ENCODE measurements around the gene TMPRSS6. TPM values are rescaled to one million over a fixed set of nuclear protein-coding genes. Genes with fewer than 3 reads are reported as not detected.

Gene TMPRSS6
- total RNA-seq (2014; rRNA removed; shearing (Covaris generic)) = not detected in 2 replicates

DNA sequence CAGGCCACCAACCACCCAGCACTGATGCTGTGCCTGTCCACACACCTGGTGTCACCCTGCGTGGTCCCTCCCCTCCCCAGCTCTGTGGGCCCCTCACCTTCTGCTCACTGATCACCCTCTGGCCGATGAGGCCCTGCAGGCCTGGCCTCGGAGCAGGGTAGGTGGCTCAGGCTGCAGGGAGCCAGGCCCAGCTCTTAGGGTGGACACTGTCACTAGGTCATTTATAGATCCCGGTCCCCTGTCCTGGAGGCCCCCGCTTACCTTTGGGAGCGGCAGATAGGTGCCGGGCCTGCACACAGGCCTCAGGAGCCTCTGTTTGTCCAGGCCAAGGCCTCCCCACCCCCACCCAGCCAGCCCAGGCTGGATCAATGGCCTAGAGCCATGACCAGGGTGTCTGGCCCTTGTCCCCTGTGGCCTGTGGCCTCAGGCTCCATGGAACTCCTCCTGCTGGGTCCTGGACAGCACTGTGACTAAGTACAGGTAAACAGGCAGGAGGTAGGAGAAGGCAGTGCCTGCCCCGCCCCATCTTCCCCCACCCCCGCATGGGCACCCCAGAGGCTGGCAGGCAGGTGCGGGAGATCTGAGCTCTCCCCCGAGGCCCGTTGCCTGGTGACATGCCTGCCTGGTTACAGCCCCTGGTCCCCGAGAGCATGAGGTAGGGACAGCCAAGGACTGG is at the start of gene TMPRSS6:
TSS of gene TMPRSS6 (minus strand) at position 472 of the 676 bp plus-strand sequence. CDS start 6,296 bp downstream, outside the sequence.
- Histone ChIP-seq H3K4me1 (no peaks in the 10 kb centered on the region), H3K27me3 (peaks cover 3% of the 10 kb centered on the region; the same call in 1 of the 2 replicates), H3K9me3 (replicated peaks) (no peaks in the 10 kb centered on the region), H3K4me3 (no peak within 1 kb of the TSS), H3K36me3 (no peaks in the 10 kb centered on the region), H3K27ac (no peak within 1 kb of the TSS)
- DNase-seq = no peak

GRCh38 chr22:37158963-37159290 is 49.4 kb upstream of the TMPRSS6 start:
- no peaks in the 10 kb centered on the region for H3K27me3 ChIP-seq
- no peaks in the 10 kb centered on the region for H3K9me3 ChIP-seq (replicated peaks)
- no peaks in the 10 kb centered on the region for H3K4me1 ChIP-seq
- no peaks in the 10 kb centered on the region for H3K36me3 ChIP-seq
- no peak for DNase-seq
- no peak overlapping the region for H3K4me3 ChIP-seq
- H3K27ac ChIP-seq = no peak overlapping the region

- Histone ChIP-seq H3K27me3 (no peaks in the 10 kb centered on the region), H3K4me3 (no peak overlapping the region), H3K4me1 (no peaks in the 10 kb centered on the region), H3K36me3 (no peaks in the 10 kb centered on the region), H3K27ac (no peak overlapping the region), H3K9me3 (replicated peaks) (no peaks in the 10 kb centered on the region)
- DNase-seq = no peak
Measured at GRCh38 chr22:37157516-37158285, 48.2 kb upstream of the TMPRSS6 start.

- Histone ChIP-seq H3K27ac (no peak overlapping the region), H3K4me3 (no peak overlapping the region), H3K36me3 (no peaks in the 10 kb centered on the region), H3K4me1 (no peaks in the 10 kb centered on the region), H3K27me3 (no peaks in the 10 kb centered on the region), H3K9me3 (replicated peaks) (no peaks in the 10 kb centered on the region)
- DNase-seq = no peak
Measured at GRCh38 chr22:37156686-37157435, 47.3 kb upstream of the TMPRSS6 start.

DNA sequence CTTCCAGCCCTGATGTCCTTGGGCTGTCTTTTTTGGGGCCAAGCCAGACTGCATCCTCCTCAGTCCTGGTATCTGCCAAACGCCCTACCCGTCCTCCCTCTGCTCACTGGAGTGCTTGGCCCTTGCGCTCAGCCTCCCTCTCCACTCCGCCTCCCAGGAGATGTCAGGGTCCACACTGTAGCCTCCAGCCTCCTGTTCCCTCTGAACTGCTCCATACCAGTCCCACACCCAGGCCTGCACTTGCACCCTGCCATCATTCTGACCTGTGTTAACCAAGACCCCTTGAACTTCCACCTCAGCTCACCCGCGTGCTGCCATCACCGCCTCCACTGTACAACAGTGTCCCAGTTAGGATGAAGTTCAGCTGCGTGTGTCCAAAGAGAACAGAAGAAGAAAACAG is 46.5 kb upstream of the TMPRSS6 start:
- H3K27ac ChIP-seq = no peak overlapping the region
- H3K36me3 ChIP-seq = no peaks in the 10 kb centered on the region
- no peak for DNase-seq
- H3K27me3 ChIP-seq = no peaks in the 10 kb centered on the region
- no peaks in the 10 kb centered on the region for H3K9me3 ChIP-seq (replicated peaks)
- no peaks in the 10 kb centered on the region for H3K4me1 ChIP-seq
- H3K4me3 ChIP-seq = no peak overlapping the region

GRCh38 chr22:37154925-37155712 is 45.6 kb upstream of the TMPRSS6 start:
- no peaks in the 10 kb centered on the region for H3K9me3 ChIP-seq (replicated peaks)
- no peak overlapping the region for H3K4me3 ChIP-seq
- H3K36me3 ChIP-seq = no peaks in the 10 kb centered on the region
- no peak for DNase-seq
- no peaks in the 10 kb centered on the region for H3K4me1 ChIP-seq
- H3K27ac ChIP-seq = no peak overlapping the region
- H3K27me3 ChIP-seq = no peaks in the 10 kb centered on the region

DNA sequence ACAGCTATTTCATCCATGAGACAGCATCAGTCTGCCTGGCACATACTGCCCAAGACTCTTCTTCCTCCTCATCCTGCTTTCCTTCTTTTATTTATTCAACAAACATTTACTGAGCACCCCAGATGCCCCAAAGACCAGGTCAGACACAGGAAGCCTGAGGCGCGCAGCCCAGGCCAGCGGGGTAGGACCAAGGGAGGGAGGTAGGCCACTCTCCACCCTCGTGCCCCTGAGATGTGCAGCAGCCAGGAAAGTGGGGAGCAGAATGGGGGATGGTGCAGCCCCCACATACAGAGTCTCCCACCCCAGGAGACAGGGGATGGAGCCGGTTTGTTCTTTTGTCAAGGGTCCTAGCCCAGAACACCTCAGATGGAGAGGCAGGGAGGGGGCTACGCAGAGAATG is 44.4 kb upstream of the TMPRSS6 start:
- Histone ChIP-seq H3K27ac (no peak overlapping the region), H3K36me3 (no peaks in the 10 kb centered on the region), H3K4me3 (no peak overlapping the region), H3K27me3 (no peaks in the 10 kb centered on the region), H3K9me3 (replicated peaks) (no peaks in the 10 kb centered on the region), H3K4me1 (no peaks in the 10 kb centered on the region)
- DNase-seq = no peak

DNA sequence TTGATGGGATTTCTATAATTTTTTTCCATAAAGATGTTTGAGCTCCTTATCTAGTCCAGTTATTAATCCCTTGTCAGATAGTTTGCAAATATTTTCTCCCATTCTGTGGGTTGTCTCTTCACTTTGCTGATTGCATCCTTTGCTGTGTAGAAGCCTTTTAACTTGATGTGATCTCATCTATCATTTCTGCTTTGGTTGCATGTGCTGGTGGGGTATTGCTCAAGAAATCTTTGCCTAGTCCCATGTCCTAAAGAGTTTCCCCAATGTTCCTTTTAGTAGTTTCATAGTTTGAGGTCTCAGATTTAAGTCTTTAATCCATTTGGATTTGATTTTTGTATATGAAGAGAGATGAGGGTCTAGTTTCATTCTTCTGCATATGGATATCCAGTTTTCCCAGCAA is 41.9 kb upstream of the TMPRSS6 start:
- no peak for DNase-seq
- Histone ChIP-seq H3K27ac (no peak overlapping the region), H3K27me3 (no peaks in the 10 kb centered on the region; the same call in 1 of the 2 replicates), H3K9me3 (replicated peaks) (no peaks in the 10 kb centered on the region), H3K36me3 (no peaks in the 10 kb centered on the region), H3K4me1 (no peaks in the 10 kb centered on the region), H3K4me3 (no peak overlapping the region)

GRCh38 chr22:37150701-37151100 is 41.2 kb upstream of the TMPRSS6 start:
- no peak overlapping the region for H3K4me3 ChIP-seq
- no peak overlapping the region for H3K27ac ChIP-seq
- no peaks in the 10 kb centered on the region for H3K4me1 ChIP-seq
- no peaks in the 10 kb centered on the region for H3K36me3 ChIP-seq
- no peak for DNase-seq
- H3K9me3 ChIP-seq (replicated peaks) = no peaks in the 10 kb centered on the region
- H3K27me3 ChIP-seq = no peaks in the 10 kb centered on the region; the same call in 1 of the 2 replicates

GRCh38 chr22:37148742-37149665 is 39.5 kb upstream of the TMPRSS6 start:
- Histone ChIP-seq H3K4me1 (no peaks in the 10 kb centered on the region), H3K9me3 (replicated peaks) (no peaks in the 10 kb centered on the region), H3K27me3 (peaks cover 5% of the 10 kb centered on the region), H3K36me3 (no peaks in the 10 kb centered on the region), H3K27ac (no peak overlapping the region), H3K4me3 (no peak overlapping the region)
- no peak for DNase-seq

GRCh38 chr22:37148031-37148651 is 38.6 kb upstream of the TMPRSS6 start:
- H3K4me3 ChIP-seq = no peak overlapping the region
- no peak overlapping the region for H3K27ac ChIP-seq
- H3K27me3 ChIP-seq = peaks cover 5% of the 10 kb centered on the region
- no peaks in the 10 kb centered on the region for H3K9me3 ChIP-seq (replicated peaks)
- no peak for DNase-seq
- no peaks in the 10 kb centered on the region for H3K36me3 ChIP-seq
- H3K4me1 ChIP-seq = no peaks in the 10 kb centered on the region

- Histone ChIP-seq H3K9me3 (replicated peaks) (no peaks in the 10 kb centered on the region), H3K27me3 (peaks cover 5% of the 10 kb centered on the region), H3K27ac (no peak overlapping the region), H3K4me3 (no peak overlapping the region), H3K4me1 (no peaks in the 10 kb centered on the region), H3K36me3 (no peaks in the 10 kb centered on the region)
- DNase-seq = no peak
Measured at GRCh38 chr22:37147186-37147990, 37.9 kb upstream of the TMPRSS6 start.

Data from SJCRH30 (cell line).